ENCODE measurements around the gene SYT14. TPM values are rescaled to one million over a fixed set of nuclear protein-coding genes. Genes with fewer than 3 reads are reported as not detected.
"Not testable (repeated sequence)": the region's sequence is repeated elsewhere in the genome, so short reads cannot be mapped to it uniquely, and the experiment has no call there.

SYT14 gene
- polyA plus RNA-seq, 3 donors, result 0.09 TPM; not detected in 2

DNA sequence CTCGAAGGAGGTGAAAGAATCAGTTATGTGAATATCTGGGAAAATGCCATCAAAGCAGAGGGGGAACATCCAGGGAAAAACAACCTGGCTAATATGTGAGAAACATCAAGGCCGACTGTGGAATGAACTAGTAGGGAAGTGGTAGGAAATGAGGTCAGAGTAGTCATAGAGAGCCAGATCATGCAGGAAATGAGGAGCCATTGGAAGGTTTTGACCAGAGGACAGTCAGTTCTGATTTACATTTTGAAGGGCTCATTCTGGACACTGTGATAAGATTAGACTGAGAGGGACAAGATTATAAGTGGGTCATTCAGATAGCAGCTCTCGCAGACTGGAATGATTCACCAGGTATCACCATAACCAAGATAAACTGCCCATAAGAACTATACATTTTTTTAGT lies 63.7 kb downstream of the SYT14 start:
- H3K27ac ChIP-seq (ENCODE audit: low read depth, low read length), result no peak overlapping the region
- WGBS, 3 donors, result 60 to 71% (median 63%) methylated on average over 3 of the region's 3 CpGs

DNA sequence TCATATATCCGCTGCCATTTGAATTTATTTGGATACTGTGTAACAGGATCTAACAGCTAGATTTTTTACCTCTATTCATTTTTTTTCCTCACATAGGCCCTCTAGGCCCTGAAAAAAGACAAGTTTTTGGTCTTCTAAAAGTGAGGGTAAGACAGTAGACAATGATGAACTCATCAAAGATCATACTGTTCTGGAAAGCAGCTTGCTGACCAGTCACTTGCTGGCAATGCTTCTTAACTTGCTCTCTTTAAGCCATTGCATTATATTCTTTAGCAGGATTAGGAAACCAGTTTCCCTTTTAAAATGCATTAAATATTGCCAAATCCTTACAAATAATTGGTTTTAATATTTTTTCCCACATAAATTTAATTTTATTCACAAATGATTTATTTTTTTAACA lies 65.5 kb downstream of the SYT14 start:
- WGBS, 3 donors, result 93 to 94% (median 93%) methylated on average over 1 of the region's 1 CpG
- no peak overlapping the region for H3K27ac ChIP-seq (ENCODE audit: low read depth, low read length)

DNA sequence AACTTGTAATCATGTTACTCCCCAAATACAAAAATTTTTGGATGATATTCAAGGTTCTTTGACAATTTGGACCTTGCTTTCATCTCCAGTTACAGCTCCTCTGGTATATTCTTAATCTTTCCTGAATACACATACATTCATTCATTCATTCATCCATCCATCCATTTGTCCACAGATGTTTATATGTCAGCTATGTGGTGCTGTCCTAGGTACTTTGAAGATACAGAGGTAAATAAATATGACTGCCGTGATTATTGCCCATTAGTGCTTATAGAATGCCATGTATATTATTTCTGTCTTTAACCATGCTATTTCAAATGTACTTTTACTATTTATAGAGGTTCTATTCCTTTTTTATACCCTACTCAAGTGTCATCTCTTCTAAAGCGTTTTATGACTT lies 72.1 kb downstream of the SYT14 start:
- 73 to 82% (median 80%) methylated on average over 2 of the region's 2 CpGs for WGBS, 3 donors
- no peak overlapping the region for H3K27ac ChIP-seq (ENCODE audit: low read depth, low read length)

DNA sequence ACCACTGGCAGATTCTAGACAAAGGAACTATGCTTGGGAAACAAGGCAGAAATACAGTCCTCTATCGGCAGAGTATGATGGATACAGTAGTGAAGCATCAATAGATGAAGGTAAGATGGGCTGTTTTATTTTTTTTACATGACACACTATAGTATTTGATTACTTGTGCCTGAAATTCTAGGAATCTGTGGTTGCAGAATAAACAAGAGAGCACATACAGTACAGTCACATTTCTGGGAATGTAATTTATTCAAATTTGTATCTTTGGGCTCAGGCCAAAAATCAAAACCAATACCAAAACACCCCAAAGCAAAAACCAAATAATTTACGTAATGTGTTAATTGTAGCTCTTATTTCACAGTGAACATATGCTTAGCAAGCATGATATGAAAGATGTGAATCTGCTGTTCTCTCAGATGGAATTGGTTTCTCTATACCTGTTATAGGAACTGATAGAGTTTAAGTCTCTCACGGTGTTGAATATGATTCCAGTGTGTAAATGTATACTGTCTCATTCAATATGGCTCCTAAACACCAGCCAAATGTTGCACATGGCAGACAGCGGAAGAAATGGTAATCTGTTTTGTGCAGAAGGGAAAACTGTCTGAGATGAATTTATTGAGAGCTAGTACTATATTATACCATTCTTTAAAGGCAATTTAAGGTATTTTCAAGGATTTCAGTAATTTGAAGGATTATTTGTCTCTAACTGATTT lies 83.3 kb downstream of the SYT14 start:
- WGBS, 3 donors, result 88 to 92% (median 88%) methylated on average over 4 of the region's 4 CpGs
- no peak overlapping the region for H3K27ac ChIP-seq (ENCODE audit: low read depth, low read length)

DNA sequence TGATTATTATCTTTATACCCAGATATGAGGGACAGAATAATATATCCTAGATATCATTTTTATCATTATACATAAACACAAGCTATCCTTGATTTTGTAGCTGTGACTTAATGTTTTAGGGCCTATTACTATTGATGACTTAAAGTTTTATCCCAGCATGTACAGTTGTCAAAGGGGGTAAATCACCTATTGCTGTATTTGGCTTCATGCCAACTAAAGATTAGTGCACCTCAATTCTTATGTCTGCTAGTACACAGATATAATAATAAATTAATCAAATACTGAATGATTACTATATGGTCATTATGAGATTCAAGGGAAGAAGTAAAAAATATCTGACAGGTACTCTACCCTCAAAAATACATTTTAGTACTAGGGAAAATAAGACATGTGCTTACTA lies 84.0 kb downstream of the SYT14 start:
- H3K27ac ChIP-seq (ENCODE audit: low read depth, low read length), result no peak overlapping the region

DNA sequence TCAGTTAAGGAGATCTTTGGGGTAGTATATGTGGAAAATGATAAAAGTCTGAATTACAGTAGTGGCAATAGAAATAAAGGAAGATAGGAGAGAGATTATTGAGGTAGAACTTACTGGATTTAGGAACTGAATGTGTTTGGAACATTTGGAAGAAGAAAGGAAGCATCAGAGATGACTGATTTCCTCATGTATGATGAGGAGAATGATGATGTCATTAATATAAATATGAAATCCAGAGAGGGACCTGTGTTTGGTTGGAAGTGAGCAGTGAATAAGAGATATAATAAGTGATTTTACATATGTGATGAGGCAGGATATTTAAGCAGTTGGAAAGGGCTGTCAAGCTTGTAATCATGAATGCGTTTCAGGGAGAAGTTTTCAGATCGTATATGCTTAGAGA lies 86.3 kb downstream of the SYT14 start:
- no peak overlapping the region for H3K27ac ChIP-seq (ENCODE audit: low read depth, low read length)
- WGBS, 3 donors, result 79 to 88% (median 82%) methylated on average over 2 of the region's 2 CpGs

DNA sequence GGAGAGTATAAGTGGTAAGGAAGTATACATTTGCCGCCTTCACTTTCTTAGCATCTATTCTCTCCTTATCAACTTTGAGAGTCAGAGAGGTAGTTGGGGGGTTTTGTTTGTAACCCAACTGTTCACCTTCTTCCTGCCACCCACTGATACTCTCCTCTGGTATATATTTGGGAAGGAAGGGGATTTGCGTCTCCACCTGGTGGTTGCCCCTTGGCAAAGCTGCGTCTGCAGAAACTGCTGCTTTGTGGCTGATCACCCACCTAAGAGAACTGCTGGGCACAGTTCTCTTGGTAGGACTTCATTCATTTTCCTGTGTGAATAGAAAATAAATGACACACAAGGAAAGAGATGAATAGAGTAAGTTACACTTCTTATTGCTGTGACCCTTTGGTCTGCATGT lies 87.0 kb downstream of the SYT14 start:
- H3K27ac ChIP-seq (ENCODE audit: low read depth, low read length), result no peak overlapping the region
- 65 to 73% (median 68%) methylated on average over 3 of the region's 3 CpGs for WGBS, 3 donors

DNA sequence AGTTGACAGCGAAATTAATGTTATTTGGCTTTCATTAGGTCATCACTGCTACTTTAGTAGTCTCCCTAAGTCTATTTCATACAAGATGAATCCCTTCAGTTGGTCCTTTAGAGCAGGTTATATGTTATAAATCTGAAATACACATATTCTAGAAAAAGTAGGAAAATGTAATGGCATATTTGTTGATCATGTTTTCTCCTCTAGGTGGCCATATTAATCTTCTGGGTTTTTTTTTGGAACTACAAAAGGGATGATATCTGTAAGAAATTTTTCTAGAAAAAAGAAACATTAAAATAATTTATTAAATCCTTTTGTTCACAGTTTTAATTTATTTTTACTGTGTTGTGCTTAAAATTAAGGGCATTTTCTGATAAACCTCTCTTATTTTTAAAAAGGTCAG lies 87.9 kb downstream of the SYT14 start:
- 73 to 79% (median 73%) methylated on average over 1 of the region's 1 CpG for WGBS, 3 donors
- no peak overlapping the region for H3K27ac ChIP-seq (ENCODE audit: low read depth, low read length)

DNA sequence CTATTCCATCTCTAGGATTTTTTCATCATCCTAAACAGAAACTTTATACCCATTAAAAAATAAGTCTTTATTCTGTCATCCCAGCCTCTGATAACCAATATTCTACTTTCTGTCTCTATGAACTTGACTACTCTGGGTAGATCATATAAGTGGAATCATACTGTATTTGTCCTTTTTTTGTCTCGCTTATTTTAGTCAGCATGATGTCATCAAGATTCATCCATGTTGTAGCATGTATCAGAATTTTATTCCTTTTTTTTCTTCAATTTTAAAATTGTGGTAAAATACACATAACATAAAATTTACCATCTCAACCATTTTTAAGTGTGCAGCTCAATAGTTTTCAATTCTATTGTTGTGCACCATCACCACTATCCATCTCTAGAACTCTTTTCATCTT lies 90.0 kb downstream of the SYT14 start:
- no peak overlapping the region for H3K27ac ChIP-seq (ENCODE audit: low read depth, low read length)
- 89 to 100% (median 89%) methylated on average over 1 of the region's 1 CpG for WGBS, 3 donors

DNA sequence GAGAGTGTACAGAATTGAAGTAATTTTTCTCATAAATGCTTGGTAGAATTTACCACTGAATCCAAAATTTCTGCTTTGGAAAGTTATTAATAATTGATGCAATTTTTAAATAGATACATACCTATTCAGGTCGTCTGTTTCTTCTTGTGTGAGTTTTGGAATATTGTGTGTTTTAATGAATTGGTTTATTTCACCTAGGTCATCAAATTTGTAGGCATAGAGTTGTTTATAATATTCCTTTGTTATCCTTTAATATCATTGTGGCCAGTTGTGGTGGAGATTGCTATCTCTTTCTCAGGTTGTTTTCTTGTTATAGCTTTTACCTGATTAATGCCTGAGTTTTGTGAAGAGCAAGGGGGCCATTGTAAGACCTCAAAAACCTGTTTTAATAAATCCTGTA lies 93.5 kb downstream of the SYT14 start:
- WGBS, 3 donors, result 52 to 68% (median 64%) methylated on average over 1 of the region's 1 CpG
- H3K27ac ChIP-seq (ENCODE audit: low read depth, low read length), result no peak overlapping the region

DNA sequence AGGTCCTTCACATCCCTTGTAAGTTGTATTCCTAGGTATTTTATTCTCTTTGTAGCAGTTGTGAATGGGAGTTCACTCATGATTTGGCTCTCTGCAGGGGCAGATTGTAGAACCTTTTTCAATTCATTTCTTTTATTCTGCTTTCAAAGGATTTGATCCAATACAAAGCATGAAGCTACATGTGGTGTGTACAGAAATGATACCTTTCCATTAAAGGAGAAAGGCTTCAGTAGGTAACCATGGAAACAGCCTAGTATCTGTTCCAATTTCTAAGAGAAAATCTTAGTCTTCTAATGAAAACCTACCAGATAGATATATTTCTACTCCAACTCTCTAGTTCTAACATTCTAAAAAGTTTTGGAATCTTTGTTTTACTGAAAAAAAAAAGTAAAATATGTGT lies 105.0 kb downstream of the SYT14 start:
- no peak overlapping the region for H3K27ac ChIP-seq (ENCODE audit: low read depth, low read length)

DNA sequence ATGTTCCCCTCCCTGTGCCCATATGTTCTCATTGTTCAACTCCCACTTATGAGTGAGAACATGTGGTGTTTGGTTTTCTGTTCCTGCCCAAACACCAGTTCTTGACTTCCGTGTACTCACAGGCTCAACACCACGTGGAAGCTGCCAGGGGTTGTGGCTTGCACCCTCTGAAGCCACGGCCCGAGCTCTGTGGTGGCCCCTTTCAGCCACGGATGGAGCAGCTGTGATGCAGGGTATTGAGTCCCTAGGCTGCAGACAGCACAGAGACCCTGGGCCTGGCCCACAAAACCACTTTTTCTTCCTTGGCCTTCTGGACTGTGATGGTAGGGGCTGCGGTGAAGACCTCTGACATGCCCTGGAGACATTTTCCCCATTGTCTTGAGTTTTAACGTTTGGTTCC lies 111.6 kb downstream of the SYT14 start:
- no peak overlapping the region for H3K27ac ChIP-seq (ENCODE audit: low read depth, low read length)
- WGBS, 3 donors, result 75 to 82% (median 79%) methylated on average over 7 of the region's 7 CpGs

DNA sequence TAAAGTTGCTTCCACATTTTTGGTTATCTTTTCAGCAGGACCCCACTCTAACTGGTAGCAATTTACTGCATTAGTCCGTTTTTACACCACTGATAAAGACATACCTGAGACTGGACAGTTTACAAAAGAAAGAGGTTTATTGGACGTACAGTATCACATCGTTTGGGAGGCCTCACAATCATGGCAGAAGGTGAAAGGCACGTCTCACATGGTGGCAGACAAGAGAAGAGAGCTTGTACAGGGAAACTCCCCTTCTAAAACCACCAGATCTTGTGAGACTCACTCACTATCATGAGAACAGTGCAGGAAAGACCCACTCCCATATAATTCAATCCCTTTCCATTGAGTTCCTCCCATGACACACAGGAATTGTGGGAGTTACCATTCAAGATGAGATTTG lies 112.5 kb downstream of the SYT14 start:
- WGBS, 3 donors, result 46 to 74% (median 51%) methylated on average over 4 of the region's 4 CpGs
- not testable (repeated sequence) for H3K27ac ChIP-seq (ENCODE audit: low read depth, low read length)

DNA sequence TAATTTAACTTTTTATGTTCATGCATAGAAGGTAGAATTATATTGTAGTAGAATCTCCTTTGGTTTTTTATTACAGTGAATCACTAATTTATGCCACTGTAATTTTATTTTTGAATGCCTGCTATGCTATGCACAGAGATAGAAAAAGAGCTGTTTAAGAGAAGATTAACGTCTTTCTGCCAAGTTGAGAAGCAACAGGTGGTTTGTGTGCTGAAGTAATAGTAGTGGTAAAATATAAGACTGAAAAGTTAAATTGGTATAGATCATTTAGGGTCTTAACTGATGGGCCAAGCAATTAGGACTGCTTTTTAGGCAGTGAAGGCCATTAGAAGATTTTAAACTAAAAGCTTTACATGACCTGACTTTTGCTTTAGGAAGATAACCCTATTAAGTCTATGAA lies 115.1 kb downstream of the SYT14 start:
- WGBS, 3 donors, result 33 to 68% (median 47%) methylated on average over 1 of the region's 1 CpG
- H3K27ac ChIP-seq (ENCODE audit: low read depth, low read length), result no peak overlapping the region

DNA sequence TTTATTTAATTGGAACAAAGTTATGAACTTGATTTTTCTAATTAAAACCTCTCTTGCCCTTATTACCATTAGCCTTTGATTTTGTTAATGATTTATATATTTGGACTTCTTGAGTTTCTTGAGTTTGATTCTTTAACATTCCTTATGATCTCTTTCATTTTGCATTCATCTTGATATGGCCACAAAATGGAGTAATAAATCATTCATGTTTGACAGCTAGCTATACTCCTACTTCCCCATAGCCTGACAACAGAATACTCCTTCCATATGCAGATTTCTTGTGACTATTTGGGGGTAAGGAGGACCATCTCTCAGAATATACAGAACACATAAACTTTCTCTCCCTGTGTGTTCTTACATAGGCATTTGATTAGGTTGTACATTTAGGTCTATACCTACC lies 119.6 kb downstream of the SYT14 start:
- H3K27ac ChIP-seq (ENCODE audit: low read depth, low read length), result no peak overlapping the region

DNA sequence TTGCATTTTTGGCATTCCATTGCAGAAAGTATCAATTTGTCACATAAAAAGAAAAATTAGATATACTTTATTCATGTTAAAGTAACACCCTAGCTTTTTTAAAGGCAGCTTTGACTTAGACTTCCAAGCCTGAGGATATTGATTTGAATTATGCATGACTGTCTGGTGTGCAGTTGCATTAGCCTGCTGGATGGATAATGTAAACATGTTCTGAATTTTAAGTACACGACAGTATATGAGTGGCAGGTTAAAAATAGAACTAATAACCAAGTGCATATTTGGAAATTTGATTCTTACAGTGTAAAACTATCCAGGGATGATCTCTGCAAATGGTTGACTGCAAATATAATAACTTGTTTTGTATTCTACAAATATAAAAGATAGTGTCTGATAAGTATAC lies 124.0 kb downstream of the SYT14 start:
- H3K27ac ChIP-seq (ENCODE audit: low read depth, low read length), result no peak overlapping the region
- 24 to 46% (median 36%) methylated on average over 1 of the region's 1 CpG for WGBS, 3 donors

DNA sequence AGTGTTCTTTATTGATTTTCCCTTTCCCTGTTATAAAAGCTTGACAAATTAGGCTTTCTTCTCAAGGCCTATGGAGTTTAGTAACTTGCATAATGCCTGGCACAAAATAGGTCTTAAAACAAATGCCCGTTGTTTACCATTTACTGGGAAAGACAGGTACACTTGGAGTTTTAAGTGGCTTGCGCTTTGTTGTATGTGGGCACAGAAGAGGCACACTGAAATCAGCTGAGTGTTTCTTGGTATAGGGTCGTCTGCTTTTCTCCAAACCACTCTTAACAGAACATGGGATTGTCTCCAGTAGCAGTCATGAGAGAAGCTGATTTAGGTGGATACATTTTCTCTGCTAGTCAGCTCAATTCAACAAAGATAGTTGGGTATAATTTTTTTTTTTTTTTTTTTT lies 132.5 kb downstream of the SYT14 start:
- H3K27ac ChIP-seq (ENCODE audit: low read depth, low read length), result no peak overlapping the region
- 60 to 77% (median 72%) methylated on average over 3 of the region's 3 CpGs for WGBS, 3 donors

DNA sequence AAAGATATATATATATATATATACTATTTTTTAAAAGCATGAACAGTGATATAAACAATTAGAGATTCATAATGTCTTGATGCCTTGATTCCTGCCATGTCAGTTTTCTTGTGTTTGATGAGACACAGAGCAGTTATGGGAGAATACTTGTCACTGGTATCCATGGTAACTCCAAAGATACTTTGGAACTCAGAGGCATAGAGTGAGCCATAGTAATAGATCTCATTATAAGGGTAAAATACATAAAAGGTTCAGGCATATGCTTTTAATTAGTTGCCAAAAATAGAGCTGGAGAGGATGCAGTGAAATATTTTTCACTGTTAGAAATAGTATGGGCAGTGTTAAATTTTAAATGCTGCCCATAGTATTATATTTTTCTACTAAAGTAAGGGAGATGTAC lies 134.1 kb downstream of the SYT14 start:
- no peak overlapping the region for H3K27ac ChIP-seq (ENCODE audit: low read depth, low read length)

DNA sequence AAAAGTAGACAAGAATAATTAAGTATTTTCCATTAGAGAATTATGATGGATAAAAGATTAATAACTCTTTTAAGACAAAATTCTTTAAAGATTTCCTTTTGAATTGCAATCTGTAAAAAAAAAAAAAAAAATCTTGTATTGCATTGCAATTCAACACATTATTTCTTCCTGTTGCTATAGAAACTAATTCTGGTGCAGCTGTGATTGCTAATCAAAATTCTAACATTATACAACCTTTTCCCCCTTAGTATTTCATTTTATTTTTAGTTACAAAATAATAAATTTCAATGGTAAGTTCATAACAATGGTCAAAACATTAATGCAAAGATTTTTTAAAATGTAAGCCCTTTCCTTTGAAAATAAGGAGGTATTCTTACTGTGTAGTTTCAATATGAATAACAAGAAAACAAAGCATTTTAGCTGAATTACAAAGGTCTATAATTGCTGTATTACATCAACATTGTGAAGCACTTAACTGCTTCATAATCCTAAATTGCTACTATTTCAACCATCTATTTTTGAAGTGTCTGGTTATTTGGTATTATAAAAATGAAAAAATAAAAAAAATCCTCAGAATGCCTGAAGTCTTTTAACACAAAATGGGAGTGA lies 135.0 kb downstream of the SYT14 start:
- H3K27ac ChIP-seq (ENCODE audit: low read depth, low read length), result no peak overlapping the region

DNA sequence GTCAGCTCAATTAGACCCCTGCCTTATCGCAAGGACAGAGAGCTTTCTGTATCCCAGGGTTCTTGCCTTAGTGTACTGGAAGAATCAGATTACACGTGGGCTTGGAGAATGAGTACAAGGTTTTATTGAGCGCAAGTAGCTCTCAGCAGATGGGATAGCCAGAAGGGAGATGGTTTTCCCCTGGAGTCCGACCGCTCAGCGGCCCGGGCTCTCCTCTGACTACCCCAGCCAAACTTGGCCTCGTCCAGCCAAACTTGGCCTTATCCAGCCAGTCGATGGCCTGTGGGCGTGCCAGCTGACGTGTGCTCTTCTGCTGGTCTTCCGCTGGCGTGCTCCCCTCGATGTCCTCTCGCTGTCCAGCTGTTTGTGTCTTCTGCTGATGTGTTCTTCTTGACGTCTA lies 136.9 kb downstream of the SYT14 start:
- no peak overlapping the region for H3K27ac ChIP-seq (ENCODE audit: low read depth, low read length)
- 83 to 89% (median 84%) methylated on average over 16 of the region's 16 CpGs for WGBS, 3 donors

DNA sequence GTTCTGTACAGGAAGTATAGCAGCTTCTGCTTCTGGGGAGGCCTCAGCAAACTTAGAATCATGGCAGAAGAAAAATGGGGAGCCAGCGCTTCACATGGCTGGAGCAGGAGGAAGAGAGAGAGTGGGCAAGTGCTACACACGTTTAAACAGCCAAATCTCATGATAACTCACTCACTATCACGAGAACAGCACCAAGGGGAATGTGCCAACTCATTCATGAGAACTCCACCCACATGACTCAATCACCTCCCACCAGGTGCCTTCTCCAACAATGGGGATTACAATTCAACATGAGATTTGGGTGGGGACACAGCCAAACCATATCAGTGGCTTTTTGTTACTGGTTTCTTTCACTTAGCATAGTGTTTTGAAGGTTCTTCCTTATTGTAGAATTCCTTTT lies 138.6 kb downstream of the SYT14 start:
- 70 to 75% (median 70%) methylated on average over 3 of the region's 3 CpGs for WGBS, 3 donors
- H3K27ac ChIP-seq (ENCODE audit: low read depth, low read length), result no peak overlapping the region

All from adipose tissue (tissue), 3 donors.